ENCODE measurements around the gene TPRA1. TPM values are rescaled to one million over a fixed set of nuclear protein-coding genes. Genes with fewer than 3 reads are reported as not detected.

TPRA1 gene
- total and polyA plus RNA-seq, 12 donors = 13.5 to 65.6 (median 46.4) TPM

GRCh38 chr3:127546970-127547733 lies 43.4 kb downstream of the TPRA1 start:
- Histone ChIP-seq H3K4me3 (peak overlapping the region in 2 of 4 donors; percentile 49 to 67), H3K27me3 (no peaks in the 10 kb centered on the region), H3K36me3 (replicated peaks in 1 of 2) (no peaks in the 10 kb centered on the region), H3K9me3 (replicated peaks in 1 of 3) (no peaks in the 10 kb centered on the region), H3K27ac (peak overlapping the region in 2 of 5 donors; percentile 39 to 45), H3K4me1 (replicated peaks in 1 of 2) (peaks cover 4 to 11% of the 10 kb centered on the region in 2 donors)
- TF ChIP-seq CTCF (IDR thresholded peaks at IDR 0.05) (no peak), POLR2A (IDR thresholded peaks at IDR 0.05) (no peak)
- 26 to 32% (median 29%) methylated on average over 13 to 24 of the region's 24 CpGs for WGBS, 4 donors
- DNase-seq = peak in 3 of 7 donors; percentile 23 to 38 (median 38)
- intact Hi-C loops (cut with DNase I) = loop anchor here (5.0 to 10.0 kb wide), 3 partner anchors 795 to 1022 kb away; partner anchors contain the start of gene CHST13 (in 1 of the 2)

GRCh38 chr3:127546554-127546953 lies 44.0 kb downstream of the TPRA1 start:
- TF ChIP-seq CTCF (IDR thresholded peaks at IDR 0.05) = no peak
- TF ChIP-seq POLR2A (IDR thresholded peaks at IDR 0.05) = no peak
- H3K9me3 ChIP-seq (replicated peaks in 1 of 3) = no peaks in the 10 kb centered on the region
- H3K27me3 ChIP-seq = no peaks in the 10 kb centered on the region
- no peak overlapping the region for H3K4me3 ChIP-seq
- peak in 2 of 7 donors; percentile 21 to 22 for DNase-seq
- WGBS, 4 donors = 42 to 52% (median 43%) methylated on average over 5 to 6 of the region's 6 CpGs
- intact Hi-C loops (cut with DNase I) = loop anchor here (5.0 to 10.0 kb wide), 3 partner anchors 794 to 1022 kb away; partner anchors contain the start of gene CHST13 (in 1 of the 2)
- H3K27ac ChIP-seq = peak overlapping the region in 1 of 5 donors; percentile 39
- peaks cover 4 to 11% of the 10 kb centered on the region in 2 donors for H3K4me1 ChIP-seq (replicated peaks in 1 of 2)
- no peaks in the 10 kb centered on the region for H3K36me3 ChIP-seq (replicated peaks in 1 of 2)

GRCh38 chr3:127545711-127546457 lies 44.6 kb downstream of the TPRA1 start:
- Histone ChIP-seq H3K27me3 (no peaks in the 10 kb centered on the region), H3K4me3 (no peak overlapping the region), H3K9me3 (replicated peaks in 1 of 3) (no peaks in the 10 kb centered on the region), H3K27ac (no peak overlapping the region), H3K4me1 (replicated peaks in 1 of 2) (peaks cover 4 to 11% of the 10 kb centered on the region in 2 donors), H3K36me3 (replicated peaks in 1 of 2) (no peaks in the 10 kb centered on the region)
- no peak for DNase-seq
- intact Hi-C loops (cut with DNase I) = loop anchor here (5.0 to 10.0 kb wide), 3 partner anchors 794 to 1021 kb away; partner anchors contain the start of gene CHST13 (in 1 of the 2)
- no peak for TF ChIP-seq CTCF (IDR thresholded peaks at IDR 0.05)
- WGBS, 4 donors = 87 to 93% (median 89%) methylated on average over 11 to 14 of the region's 14 CpGs

GRCh38 chr3:127545216-127545615 lies 45.3 kb downstream of the TPRA1 start:
- 94 to 96% (median 95%) methylated on average over 7 to 8 of the region's 8 CpGs for WGBS, 4 donors
- no peak overlapping the region for H3K27ac ChIP-seq

More at GRCh38 chr3:127545216-127545615, 45.3 kb downstream of the TPRA1 start:
- H3K4me3 ChIP-seq = no peak overlapping the region
- no peaks in the 10 kb centered on the region for H3K27me3 ChIP-seq
- TF ChIP-seq CTCF (IDR thresholded peaks at IDR 0.05) (no peak), POLR2A (IDR thresholded peaks at IDR 0.05) (no peak)
- no peaks in the 10 kb centered on the region for H3K9me3 ChIP-seq (replicated peaks in 1 of 3)
- intact Hi-C loops (cut with DNase I) = loop anchor here (5.0 to 10.0 kb wide), 3 partner anchors 793 to 1020 kb away; partner anchors contain the start of gene CHST13 (in 1 of the 2)
- H3K4me1 ChIP-seq (replicated peaks in 1 of 2) = peaks cover 4 to 11% of the 10 kb centered on the region in 2 donors
- DNase-seq = no peak
- no peaks in the 10 kb centered on the region for H3K36me3 ChIP-seq (replicated peaks in 1 of 2)

All from adrenal gland (tissue), 12 donors.